HCT116 (cell line): Measurements from ENCODE around the gene EXD3. TPM values are rescaled to one million over a fixed set of nuclear protein-coding genes. Genes with fewer than 3 reads are reported as not detected.

Source experiments
- ATAC-seq: fragments of 200-7000 bp; cut with Tn5 transposase; 2 replicates; pipeline ENCODE4 v1.9.1; 2020; ENCODE audit warnings: mild to moderate bottlenecking, moderate library complexity
- BruUV-seq: library from RNA; stranded (reverse); fragments of 400-500 nt; replicated peaks from 2 replicates; lab custom pipeline; 2021; lab: Mats Ljungman, UMichigan
- CTCF ChIA-PET: fragments of 300-600 bp; sonication (Branson Sonifier 250); formaldehyde crosslinking; loops from one replicate; lab custom pipeline; 2021; ENCODE audit warnings: antibody characterized with exemption; lab: Charles Lee
- POLR2A ChIA-PET: fragments of 300-600, 350-600 bp; sonication (Branson Sonifier 250); formaldehyde crosslinking; loops from one replicate; lab custom pipeline; 2021; ENCODE audit warnings: antibody characterized with exemption; lab: Charles Lee
- RAD21 ChIA-PET, 2 experiments: fragments of 300-600 bp; sonication (Branson Sonifier 250); formaldehyde crosslinking; loops; one replicate each; lab custom pipeline; 2023; ENCODE audit warnings: low total read pairs in 2 of 2; ENCODE audit not compliant: uncharacterized antibody in 2 of 2, unreplicated experiment in 2 of 2, low non-redundant PET in 1 of 2; lab: Charles Lee
- DNase-seq: peaks from one replicate; pipeline ENCODE4 v3.0.0-alpha.2; 2010; ENCODE audit warnings: low read depth, low spot score
- H2AFZ ChIP-seq: fragments of 200-600 bp; shearing (Covaris generic), sonication (generic); 2 replicates; pipeline ENCODE4 v1.6.1; 2017; ENCODE audit warnings: low read depth, mixed run types, mixed read lengths, antibody characterized with exemption, low read length; ENCODE audit not compliant: poor library complexity, severe bottlenecking
- H3K27ac ChIP-seq: 2 replicates; pipeline ENCODE4 v1.5.1; 2012; ENCODE audit warnings: low read depth, low read length
- H3K27me3 ChIP-seq: fragments of 200-600 bp; sonication (generic); 2 replicates; pipeline ENCODE4 v1.6.1; 2016; ENCODE audit warnings: mixed run types, low read length, mixed read lengths; ENCODE audit not compliant: insufficient read depth
- H3K36me3 ChIP-seq, 2 experiments: fragments of 200-500 bp in 1 of 2; fragments of 200-600 bp in 1 of 2; sonication (Bioruptor generic) in 1 of 2; sonication (generic) in 1 of 2; 2 replicates each; pipeline versions ENCODE4 v1.5.1 to v1.6.1; 2014 to 2016; ENCODE audit warnings: low read length in 2 of 2, inconsistent platforms in 1 of 2, mixed read lengths in 1 of 2, mixed run types in 1 of 2; ENCODE audit not compliant: insufficient read depth in 2 of 2, control insufficient read depth in 1 of 2
- H3K4me1 ChIP-seq, 2 experiments: fragments of 200-600 bp in 1 of 2; sonication (generic) in 1 of 2; 2 replicates each; pipeline versions ENCODE4 v1.5.1 to v1.6.1; 2012 to 2017; ENCODE audit warnings: low read length in 2 of 2, inconsistent platforms in 1 of 2, mild to moderate bottlenecking in 1 of 2, mixed read lengths in 1 of 2, mixed run types in 1 of 2, moderate library complexity in 1 of 2; ENCODE audit not compliant: insufficient read depth in 2 of 2, control insufficient read depth in 1 of 2
- H3K4me2 ChIP-seq: fragments of 200-600 bp; sonication (generic); 2 replicates; pipeline ENCODE4 v1.6.1; 2017; ENCODE audit warnings: mixed run types, low read length, mixed read lengths
- H3K4me3 ChIP-seq, 2 experiments: fragments of 200-600 bp in 1 of 2; sonication (generic) in 1 of 2; replicated peaks in 1 of 2; 2 replicates each; pipeline ENCODE4 v1.5.1; 2011 to 2016; ENCODE audit warnings: low read length in 2 of 2, control low read depth in 1 of 2, low read depth in 1 of 2, mild to moderate bottlenecking in 1 of 2, mixed read lengths in 1 of 2, mixed run types in 1 of 2
- H3K79me2 ChIP-seq: fragments of 200-600 bp; sonication (generic); 2 replicates; pipeline ENCODE4 v1.6.1; 2017; ENCODE audit warnings: mild to moderate bottlenecking, mixed run types, low read length, moderate library complexity, mixed read lengths; ENCODE audit not compliant: insufficient read depth
- H3K9ac ChIP-seq: fragments of 200-600 bp; sonication (generic); 2 replicates; pipeline ENCODE4 v1.6.1; 2016; ENCODE audit warnings: low read length, mixed read lengths
- H3K9me2 ChIP-seq: fragments of 200-600 bp; sonication (generic), shearing (Covaris generic); 2 replicates; pipeline ENCODE4 v1.6.1; 2017; ENCODE audit warnings: mixed run types, mild to moderate bottlenecking, moderate library complexity; ENCODE audit not compliant: insufficient read depth
- H3K9me3 ChIP-seq, 2 experiments: fragments of 200-500 bp in 1 of 2; fragments of 200-600 bp in 1 of 2; sonication (Bioruptor generic) in 1 of 2; sonication (generic) in 1 of 2; 2 replicates each; pipeline ENCODE4 v1.6.1; 2014 to 2017; ENCODE audit warnings: low read length in 2 of 2, mixed read lengths in 2 of 2, inconsistent platforms in 1 of 2, low read depth in 1 of 2, mild to moderate bottlenecking in 1 of 2, mixed run types in 1 of 2, moderate library complexity in 1 of 2; ENCODE audit not compliant: control insufficient read depth in 1 of 2, insufficient read depth in 1 of 2
- H4K20me1 ChIP-seq: fragments of 200-600 bp; sonication (generic), shearing (Covaris generic); 2 replicates; pipeline ENCODE4 v1.6.1; 2017; ENCODE audit warnings: mixed run types, mild to moderate bottlenecking, moderate library complexity; ENCODE audit not compliant: insufficient read depth
- CBX3 ChIP-seq: IDR thresholded peaks from 2 replicates; pipeline ENCODE4 v1.6.1; 2012; ENCODE audit warnings: low read depth
- CEBPB ChIP-seq: IDR thresholded peaks from 2 replicates; pipeline ENCODE4 v1.6.1; 2012; ENCODE audit warnings: low read depth
- EGR1 ChIP-seq: IDR thresholded peaks from 2 replicates; pipeline ENCODE4 v1.6.1; 2012; ENCODE audit warnings: low read depth
- ELF1 ChIP-seq: IDR thresholded peaks from 2 replicates; pipeline ENCODE4 v1.6.1; 2012; ENCODE audit warnings: low read depth, borderline replicate concordance
- FOSL1 ChIP-seq: IDR thresholded peaks from 2 replicates; pipeline ENCODE4 v1.6.1; 2012; ENCODE audit warnings: low read depth
- RAD21 ChIP-seq: IDR thresholded peaks from 2 replicates; pipeline ENCODE4 v1.6.1; 2012; ENCODE audit warnings: low read depth, mild to moderate bottlenecking
- SIN3A ChIP-seq: IDR thresholded peaks from 2 replicates; pipeline ENCODE4 v1.6.1; 2012; ENCODE audit warnings: low read depth
- SRF ChIP-seq: IDR thresholded peaks from 2 replicates; pipeline ENCODE4 v1.6.1; 2012; ENCODE audit warnings: low read depth
- TCF7L2 ChIP-seq: IDR thresholded peaks from 2 replicates; pipeline ENCODE4 v1.7.0; 2011; ENCODE audit warnings: borderline replicate concordance, inconsistent platforms; ENCODE audit not compliant: insufficient read depth, insufficient read length; ENCODE audit errors: extremely low read depth
- ZNF274 ChIP-seq: fragments of 200-500 bp; sonication (Bioruptor generic); IDR thresholded peaks from 2 replicates; pipeline ENCODE4 v1.6.1; 2014; ENCODE audit warnings: mild to moderate bottlenecking, low read depth, low read length, inconsistent platforms
- intact Hi-C: fragments of 100-400 bp; cut with micrococcal nuclease; formaldehyde crosslinking; loops from 2 replicates; pipeline ENCODE4 v1.10.0; 2022
- total RNA-seq: library from RNA; stranded (reverse); gene quantifications from one replicate; pipeline ENCODE4 v1.2.1, GENCODE V29; 2021; ENCODE audit not compliant: unreplicated experiment
- TF ChIP-seq, protein P1 (sequence below), 3 experiments: fragments of 200-600 bp in 1 of 3; sonication (generic) in 1 of 3; IDR thresholded peaks in 2 of 3; conservative IDR thresholded peaks in 1 of 3; 2 replicates each; pipeline ENCODE4 v1.5.1; 2012 to 2017; ENCODE audit warnings: low read depth in 2 of 3, low read length in 2 of 3, antibody characterized with exemption in 1 of 3, borderline replicate concordance in 1 of 3, control low read depth in 1 of 3, mild to moderate bottlenecking in 1 of 3, mixed read lengths in 1 of 3, mixed run types in 1 of 3, moderate library complexity in 1 of 3; ENCODE audit not compliant: insufficient read depth in 1 of 3

The EXD3 gene
- total RNA-seq, 1 experiment from 2014 or later, result 25.4 TPM

DNA sequence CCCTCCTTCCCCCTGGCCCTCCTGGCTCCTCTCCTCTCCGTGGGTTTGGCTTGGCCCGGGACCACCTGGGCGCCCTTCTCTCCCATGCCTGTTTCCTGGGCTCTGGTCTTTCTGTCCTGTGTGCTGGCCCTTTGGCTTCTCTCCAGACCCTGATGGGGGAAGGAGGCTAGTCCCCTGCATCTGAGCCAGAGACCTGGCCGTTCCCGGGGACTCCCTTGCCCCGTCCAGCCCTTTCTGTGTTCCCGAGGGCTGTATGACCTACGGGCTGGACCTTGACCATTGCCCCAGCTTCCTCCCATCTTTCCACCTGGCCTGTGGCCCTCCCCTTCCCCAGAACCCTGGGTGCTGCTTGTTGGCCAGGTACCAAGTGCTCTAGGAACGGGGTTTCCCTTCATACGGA, 159.5 kb downstream of the EXD3 start:
- CTCF ChIA-PET, result no interaction called here
- intact Hi-C loops, result no loop called here
- Histone ChIP-seq H3K27me3 (no peaks in the 10 kb centered on the region), H3K9me3 (no peaks in the 10 kb centered on the region), H3K4me1 (no peaks in the 10 kb centered on the region), H2AFZ (no peak overlapping the region), H3K4me2 (no peak overlapping the region), H4K20me1 (no peaks in the 10 kb centered on the region), H3K79me2 (peaks cover 15% of the 10 kb centered on the region; the same call in 1 of the 2 replicates), H3K9ac (no peak overlapping the region), H3K36me3 (peaks cover 14 to 27% of the 10 kb centered on the region in 2 experiments), H3K9me2 (no peaks in the 10 kb centered on the region), H3K27ac (no peak overlapping the region; the same call in 1 of the 2 replicates), H3K4me3 (no peak overlapping the region)
- no peak for ATAC-seq
- no peak for TF ChIP-seq FOSL1
- POLR2A ChIA-PET, result interaction anchor here (0.6 kb wide), 1 partner anchor 101 kb away, joined by 3 read pairs; no protein-coding TSS in a partner anchor
- no peak for DNase-seq
- RAD21 ChIA-PET, result no interaction called here
- BruUV-seq, result no TSS peak

DNA sequence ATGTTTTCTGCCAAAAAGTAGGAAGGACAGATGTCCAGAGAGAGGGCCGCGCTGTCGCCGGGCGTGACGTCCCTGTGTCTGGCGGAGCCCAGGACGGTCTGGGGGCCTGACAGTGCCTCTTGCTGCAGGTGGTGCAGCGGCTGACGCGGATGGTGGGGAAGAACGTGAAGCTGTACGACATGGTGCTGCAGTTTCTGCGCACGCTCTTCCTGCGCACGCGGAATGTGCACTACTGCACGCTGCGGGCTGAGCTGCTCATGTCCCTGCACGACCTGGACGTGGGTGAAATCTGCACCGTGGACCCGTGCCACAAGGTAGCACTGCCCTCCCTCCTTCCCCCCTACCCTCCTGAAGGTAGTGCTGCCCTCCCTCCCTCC, 160.1 kb downstream of the EXD3 start:
- CTCF ChIA-PET, result interaction anchor here (1.2 to 1.4 kb wide), 3 partner anchors 14 to 216 kb away, joined by 3 to 5 read pairs (median 4); partner anchors contain the start of genes NPDC1 and TOR4A
- POLR2A ChIA-PET, result interaction anchor here (2.0 kb wide), 1 partner anchor 21 kb away, joined by 7 read pairs; no protein-coding TSS in a partner anchor
- no peaks in the 10 kb centered on the region for H4K20me1 ChIP-seq
- no peak for DNase-seq
- intact Hi-C loops, result no loop called here
- no peaks in the 10 kb centered on the region for H3K9me3 ChIP-seq
- no peak overlapping the region for H2AFZ ChIP-seq
- H3K79me2 ChIP-seq, result peaks cover 21% of the 10 kb centered on the region; the same call in 1 of the 2 replicates
- ATAC-seq, result no peak
- no TSS peak for BruUV-seq
- H3K4me3 ChIP-seq, result no peak overlapping the region
- H3K27me3 ChIP-seq, result no peaks in the 10 kb centered on the region
- no peak overlapping the region for H3K9ac ChIP-seq
- RAD21 ChIA-PET, result no interaction called here
- no peaks in the 10 kb centered on the region for H3K9me2 ChIP-seq
- no peak overlapping the region for H3K27ac ChIP-seq
- peaks cover 15 to 24% of the 10 kb centered on the region in 2 experiments for H3K36me3 ChIP-seq
- TF ChIP-seq EGR1 (no peak), CBX3 (no peak), ELF1 (no peak), RAD21 (no peak), SIN3A (no peak), TCF7L2 (no peak), CEBPB (no peak), SRF (no peak), ZNF274 (no peak)
- TF ChIP-seq, protein P1, sequence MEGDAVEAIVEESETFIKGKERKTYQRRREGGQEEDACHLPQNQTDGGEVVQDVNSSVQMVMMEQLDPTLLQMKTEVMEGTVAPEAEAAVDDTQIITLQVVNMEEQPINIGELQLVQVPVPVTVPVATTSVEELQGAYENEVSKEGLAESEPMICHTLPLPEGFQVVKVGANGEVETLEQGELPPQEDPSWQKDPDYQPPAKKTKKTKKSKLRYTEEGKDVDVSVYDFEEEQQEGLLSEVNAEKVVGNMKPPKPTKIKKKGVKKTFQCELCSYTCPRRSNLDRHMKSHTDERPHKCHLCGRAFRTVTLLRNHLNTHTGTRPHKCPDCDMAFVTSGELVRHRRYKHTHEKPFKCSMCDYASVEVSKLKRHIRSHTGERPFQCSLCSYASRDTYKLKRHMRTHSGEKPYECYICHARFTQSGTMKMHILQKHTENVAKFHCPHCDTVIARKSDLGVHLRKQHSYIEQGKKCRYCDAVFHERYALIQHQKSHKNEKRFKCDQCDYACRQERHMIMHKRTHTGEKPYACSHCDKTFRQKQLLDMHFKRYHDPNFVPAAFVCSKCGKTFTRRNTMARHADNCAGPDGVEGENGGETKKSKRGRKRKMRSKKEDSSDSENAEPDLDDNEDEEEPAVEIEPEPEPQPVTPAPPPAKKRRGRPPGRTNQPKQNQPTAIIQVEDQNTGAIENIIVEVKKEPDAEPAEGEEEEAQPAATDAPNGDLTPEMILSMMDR (IDR thresholded peaks at IDR 0.05 in 2 of 3, conservative IDR thresholded peaks at IDR 0.05 in 1 of 3; ENCODE audit: borderline replicate concordance in 1 of 3, insufficient read depth in 1 of 3, low read depth in 2 of 3, low read length in 2 of 3), result no peak
- H3K4me2 ChIP-seq, result no peak overlapping the region
- H3K4me1 ChIP-seq, result no peaks in the 10 kb centered on the region
